Retinal pigment epithelial cell (primary cell): ENCODE measurements around the gene ZNF740.

Experiments used
- DNase-seq: peaks from one replicate; pipeline ENCODE4 v3.0.0-alpha.2; 2010; ENCODE audit warnings: low read depth
- H3K4me3 ChIP-seq: 2 replicates; pipeline ENCODE4 v1.5.1; 2011; ENCODE audit warnings: mild to moderate bottlenecking, low read length, control low read depth, moderate library complexity
- TF ChIP-seq, protein P1 (sequence below): conservative IDR thresholded peaks from 2 replicates; pipeline ENCODE4 v1.5.1; 2011; ENCODE audit warnings: low read depth, low read length, control low read depth, inconsistent platforms

The ZNF740 gene

GRCh38 chr12:53166837-53167236 is 13.7 kb upstream of the ZNF740 start:
- no peak for DNase-seq

GRCh38 chr12:53169644-53170043 is 10.9 kb upstream of the ZNF740 start:
- H3K4me3 ChIP-seq: no peak overlapping the region
- TF ChIP-seq, protein P1, sequence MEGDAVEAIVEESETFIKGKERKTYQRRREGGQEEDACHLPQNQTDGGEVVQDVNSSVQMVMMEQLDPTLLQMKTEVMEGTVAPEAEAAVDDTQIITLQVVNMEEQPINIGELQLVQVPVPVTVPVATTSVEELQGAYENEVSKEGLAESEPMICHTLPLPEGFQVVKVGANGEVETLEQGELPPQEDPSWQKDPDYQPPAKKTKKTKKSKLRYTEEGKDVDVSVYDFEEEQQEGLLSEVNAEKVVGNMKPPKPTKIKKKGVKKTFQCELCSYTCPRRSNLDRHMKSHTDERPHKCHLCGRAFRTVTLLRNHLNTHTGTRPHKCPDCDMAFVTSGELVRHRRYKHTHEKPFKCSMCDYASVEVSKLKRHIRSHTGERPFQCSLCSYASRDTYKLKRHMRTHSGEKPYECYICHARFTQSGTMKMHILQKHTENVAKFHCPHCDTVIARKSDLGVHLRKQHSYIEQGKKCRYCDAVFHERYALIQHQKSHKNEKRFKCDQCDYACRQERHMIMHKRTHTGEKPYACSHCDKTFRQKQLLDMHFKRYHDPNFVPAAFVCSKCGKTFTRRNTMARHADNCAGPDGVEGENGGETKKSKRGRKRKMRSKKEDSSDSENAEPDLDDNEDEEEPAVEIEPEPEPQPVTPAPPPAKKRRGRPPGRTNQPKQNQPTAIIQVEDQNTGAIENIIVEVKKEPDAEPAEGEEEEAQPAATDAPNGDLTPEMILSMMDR: no peak
- DNase-seq: no peak

More at GRCh38 chr12:53166837-53167236, 13.7 kb upstream of the ZNF740 start:
- H3K4me3 ChIP-seq: no peak overlapping the region
- TF ChIP-seq, protein P1: no peak

DNA sequence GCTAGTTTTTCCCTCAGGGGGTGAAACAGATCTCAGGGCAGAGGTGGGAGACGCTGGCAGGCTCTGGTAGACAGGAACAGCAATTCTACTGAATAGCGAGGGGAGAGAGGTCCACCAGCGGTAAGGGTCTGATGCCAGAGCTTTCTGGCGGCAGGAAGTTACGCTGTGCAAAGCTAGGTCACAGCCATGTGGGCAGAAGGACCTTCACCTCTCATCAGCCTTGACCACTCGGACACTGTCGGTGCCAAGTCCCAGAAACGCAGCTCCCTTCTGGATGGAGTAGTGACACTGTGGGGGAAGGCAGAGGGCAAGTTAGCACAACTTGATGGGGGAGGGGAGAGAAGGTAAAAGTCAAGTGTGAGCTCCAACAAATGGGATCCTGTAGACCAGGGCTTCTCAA is 10.3 kb upstream of the ZNF740 start:
- DNase-seq: no peak
- no peak overlapping the region for H3K4me3 ChIP-seq
- TF ChIP-seq, protein P1: no peak

DNA sequence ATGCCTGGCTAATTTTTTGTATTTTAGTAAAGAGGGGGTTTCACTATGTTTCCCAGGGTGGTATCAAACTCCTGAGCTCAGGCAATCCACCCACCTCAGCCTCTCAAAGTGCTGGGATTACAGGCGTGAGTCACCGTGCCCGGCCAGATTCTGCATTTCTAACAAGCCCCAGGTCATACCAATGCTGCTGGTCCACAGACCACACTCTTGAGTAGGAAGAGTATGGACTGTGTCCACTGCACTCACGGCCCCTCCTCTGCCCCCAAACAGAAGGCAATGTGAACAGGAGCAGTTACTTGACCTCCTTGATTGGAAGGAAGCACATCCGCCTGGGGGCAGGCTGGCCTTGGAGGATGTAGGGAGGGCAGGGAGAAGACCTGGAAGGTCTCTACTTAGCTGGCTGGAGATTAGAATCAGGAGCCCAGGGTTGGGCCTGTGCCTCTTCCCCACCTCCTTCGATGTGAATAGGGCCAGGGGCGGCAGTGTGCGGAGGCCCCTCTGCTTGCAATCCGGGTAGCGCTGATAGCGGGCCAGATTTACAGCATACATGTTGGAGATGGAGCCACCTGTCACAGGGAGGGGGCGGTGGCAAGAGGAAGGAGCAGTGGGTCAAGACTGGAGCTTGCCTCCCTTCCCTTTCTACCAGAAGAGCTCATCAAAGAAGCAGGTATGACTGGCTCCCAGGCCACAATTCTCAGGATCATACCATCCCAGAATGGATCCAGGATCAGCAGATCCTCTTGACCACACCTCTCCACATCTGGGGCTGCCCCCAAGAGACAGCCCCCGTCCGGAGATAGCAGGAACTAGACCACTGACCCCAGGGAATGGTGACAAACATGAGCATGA is 9.4 kb upstream of the ZNF740 start:
- H3K4me3 ChIP-seq: no peak overlapping the region
- no peak for DNase-seq
- TF ChIP-seq, protein P1: no peak

GRCh38 chr12:53171725-53172329 is 8.7 kb upstream of the ZNF740 start:
- TF ChIP-seq, protein P1: no peak
- DNase-seq: no peak
- H3K4me3 ChIP-seq: no peak overlapping the region

DNA sequence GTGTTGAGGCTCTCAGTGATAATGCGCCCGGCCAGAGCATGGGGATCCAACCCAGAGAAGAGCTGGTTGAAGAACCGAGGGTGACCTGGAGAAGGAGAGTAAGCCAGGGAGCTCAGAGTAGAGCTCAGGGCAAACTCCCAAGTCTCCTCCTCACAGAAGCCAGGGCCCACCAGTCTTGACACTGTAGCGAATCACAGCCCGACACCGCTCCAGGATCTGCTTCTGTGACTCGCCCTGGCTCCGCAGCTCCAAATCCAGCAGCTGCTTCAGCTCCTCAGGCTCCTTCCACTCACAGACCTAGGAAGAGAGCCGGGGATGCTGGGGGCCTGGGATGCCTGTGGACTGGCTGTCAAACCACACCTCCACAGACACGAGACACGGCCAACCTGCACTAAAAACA is 8.2 kb upstream of the ZNF740 start:
- no peak overlapping the region for H3K4me3 ChIP-seq
- TF ChIP-seq, protein P1: no peak
- DNase-seq: no peak
